Astrocyte (in vitro differentiated cells and primary cell): Measurements from ENCODE around the gene SPOCK3. TPM values are rescaled to one million over a fixed set of nuclear protein-coding genes. Genes with fewer than 3 reads are reported as not detected.
"Not testable (repeated sequence)": the region's sequence is repeated elsewhere in the genome, so short reads cannot be mapped to it uniquely, and the experiment has no call there.

ENCODE experiments used
- DNase-seq: peaks from one replicate; pipeline ENCODE4 v3.0.0-alpha.2; 2010; ENCODE audit warnings: low read depth
- FAIRE-seq: peaks from 2 replicates; lab custom pipeline; 2011; peaks lifted over from hg19 to GRCh38; lab: Jason Lieb, UNC
- H2AFZ ChIP-seq: 2 replicates; pipeline ENCODE4 v1.6.0; 2012; ENCODE audit warnings: low read depth, low read length, inconsistent platforms
- H3K27ac ChIP-seq: 2 replicates; pipeline ENCODE4 v1.5.1; 2011; ENCODE audit warnings: low read depth, low read length, inconsistent platforms
- H3K27me3 ChIP-seq: 2 replicates; pipeline ENCODE4 v1.6.0; 2011; ENCODE audit warnings: low read length, inconsistent platforms; ENCODE audit not compliant: insufficient read depth
- H3K36me3 ChIP-seq: 2 replicates; pipeline ENCODE4 v1.5.1; 2011; ENCODE audit warnings: low read length, inconsistent platforms; ENCODE audit not compliant: insufficient read depth
- H3K4me1 ChIP-seq: 2 replicates; pipeline ENCODE4 v1.5.1; 2011; ENCODE audit warnings: low read length, inconsistent platforms; ENCODE audit not compliant: insufficient read depth
- H3K4me2 ChIP-seq: 2 replicates; pipeline ENCODE4 v1.6.0; 2012; ENCODE audit warnings: low read length, inconsistent platforms
- H3K4me3 ChIP-seq: 2 replicates; pipeline ENCODE4 v1.5.1; 2011; ENCODE audit warnings: low read depth, mild to moderate bottlenecking, low read length, inconsistent platforms; ENCODE audit not compliant: insufficient read depth
- H3K79me2 ChIP-seq: 2 replicates; pipeline ENCODE4 v1.6.0; 2012; ENCODE audit warnings: mild to moderate bottlenecking, low read length, inconsistent platforms; ENCODE audit not compliant: insufficient read depth
- H3K9ac ChIP-seq: 2 replicates; pipeline ENCODE4 v1.6.0; 2012; ENCODE audit warnings: mild to moderate bottlenecking, low read length, inconsistent platforms
- H3K9me3 ChIP-seq: 2 replicates; pipeline ENCODE4 v1.5.1; 2012; ENCODE audit warnings: low read depth, mild to moderate bottlenecking, low read length, inconsistent platforms; ENCODE audit not compliant: insufficient read depth
- H4K20me1 ChIP-seq: 2 replicates; pipeline ENCODE4 v1.6.0; 2012; ENCODE audit warnings: low read length, inconsistent platforms; ENCODE audit not compliant: insufficient read depth
- H3K27ac Mint-ChIP-seq: one replicate; pipeline ENCODE4 v1.8.0; 2021; ENCODE audit warnings: mild to moderate bottlenecking, mixed read lengths; ENCODE audit not compliant: unreplicated experiment
- H3K27me3 Mint-ChIP-seq: one replicate; pipeline ENCODE4 v1.8.0; 2021; ENCODE audit warnings: low read depth, mixed read lengths; ENCODE audit not compliant: unreplicated experiment
- H3K36me3 Mint-ChIP-seq: one replicate; pipeline ENCODE4 v1.8.0; 2021; ENCODE audit warnings: low read depth, mixed read lengths; ENCODE audit not compliant: unreplicated experiment
- H3K4me1 Mint-ChIP-seq: one replicate; pipeline ENCODE4 v1.8.0; 2021; ENCODE audit warnings: low read depth, mixed read lengths; ENCODE audit not compliant: unreplicated experiment
- H3K4me3 Mint-ChIP-seq: one replicate; pipeline ENCODE4 v1.8.0; 2021; ENCODE audit warnings: mild to moderate bottlenecking, moderate library complexity, mixed read lengths; ENCODE audit not compliant: unreplicated experiment
- H3K9me3 Mint-ChIP-seq: one replicate; pipeline ENCODE4 v1.8.0; 2021; ENCODE audit warnings: mild to moderate bottlenecking, mixed read lengths; ENCODE audit not compliant: unreplicated experiment
- CTCF ChIP-seq: IDR thresholded peaks from 2 replicates; pipeline ENCODE4 v1.5.1; 2011; ENCODE audit warnings: low read depth, mild to moderate bottlenecking, inconsistent platforms, low read length, moderate library complexity; ENCODE audit not compliant: insufficient read depth
- EZH2 ChIP-seq: IDR thresholded peaks from 2 replicates; pipeline ENCODE4 v1.6.1; 2012; ENCODE audit warnings: mild to moderate bottlenecking, low read length, inconsistent platforms; ENCODE audit not compliant: insufficient read depth
- total RNA-seq: library from RNA; stranded (reverse); gene quantifications from 2 replicates; pipeline ENCODE4 v1.2.1, GENCODE V29; 2021

The SPOCK3 gene
- total RNA-seq, 1 donor from 2014 or later = 0.59 TPM

GRCh38 chr4:166763018-166763417, 471.3 kb downstream of the SPOCK3 start:
- no peaks in the 10 kb centered on the region for H3K36me3 ChIP-seq
- no peak for FAIRE-seq
- H3K27me3 Mint-ChIP-seq = peaks cover 3% of the 10 kb centered on the region
- H3K27me3 ChIP-seq = no peaks in the 10 kb centered on the region
- no peaks in the 10 kb centered on the region for H3K36me3 Mint-ChIP-seq
- no peak overlapping the region for H3K27ac Mint-ChIP-seq
- H3K27ac ChIP-seq = no peak overlapping the region
- H3K4me1 ChIP-seq = no peaks in the 10 kb centered on the region
- H2AFZ ChIP-seq = no peak overlapping the region
- no peaks in the 10 kb centered on the region for H3K4me1 Mint-ChIP-seq
- DNase-seq = no peak
- H3K4me3 Mint-ChIP-seq = no peak overlapping the region
- H3K9me3 ChIP-seq = no peaks in the 10 kb centered on the region
- TF ChIP-seq EZH2 (no peak), CTCF (no peak)
- no peak overlapping the region for H3K4me3 ChIP-seq
- H3K9ac ChIP-seq = no peak overlapping the region
- no peak overlapping the region for H3K4me2 ChIP-seq
- H4K20me1 ChIP-seq = no peaks in the 10 kb centered on the region
- no peaks in the 10 kb centered on the region for H3K79me2 ChIP-seq
- no peaks in the 10 kb centered on the region for H3K9me3 Mint-ChIP-seq

DNA sequence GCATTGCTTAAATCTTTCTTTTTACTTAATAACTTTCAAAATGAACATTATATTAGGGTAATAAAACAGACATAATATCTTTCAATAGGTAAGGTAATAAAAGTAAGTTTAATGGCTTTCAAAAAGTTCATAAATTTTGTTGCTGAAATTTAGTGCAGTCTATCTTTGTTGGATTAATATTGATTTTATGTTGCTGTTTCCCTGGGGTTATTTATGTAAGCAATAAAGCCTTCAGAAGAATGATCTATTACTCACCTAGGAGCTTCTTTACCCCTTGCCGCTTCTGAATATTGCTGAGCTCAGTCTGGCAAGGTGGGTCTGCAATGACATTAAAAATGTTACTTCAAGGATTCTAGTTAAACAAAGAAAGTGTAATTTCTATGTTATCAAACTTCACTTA, 492.6 kb downstream of the SPOCK3 start:
- Histone ChIP-seq H3K4me2 (no peak overlapping the region), H3K4me1 (no peaks in the 10 kb centered on the region), H3K9ac (no peak overlapping the region), H2AFZ (no peak overlapping the region), H3K9me3 (no peaks in the 10 kb centered on the region), H3K27me3 (no peaks in the 10 kb centered on the region), H3K4me3 (no peak overlapping the region), H3K36me3 (no peaks in the 10 kb centered on the region), H3K79me2 (no peaks in the 10 kb centered on the region), H3K27ac (no peak overlapping the region), H4K20me1 (no peaks in the 10 kb centered on the region)
- Mint-ChIP-seq H3K9me3 (peaks cover 2% of the 10 kb centered on the region), H3K27me3 (no peaks in the 10 kb centered on the region), H3K27ac (no peak overlapping the region), H3K4me3 (no peak overlapping the region), H3K4me1 (no peaks in the 10 kb centered on the region), H3K36me3 (no peaks in the 10 kb centered on the region)
- FAIRE-seq (no peak), DNase-seq (no peak)
- TF ChIP-seq CTCF (no peak), EZH2 (no peak)

- not testable (repeated sequence) for H2AFZ ChIP-seq, H3K4me1 ChIP-seq, H4K20me1 ChIP-seq, H3K36me3 Mint-ChIP-seq, H3K79me2 ChIP-seq, H3K27me3 Mint-ChIP-seq, DNase-seq, H3K4me1 Mint-ChIP-seq, H3K9ac ChIP-seq, H3K27me3 ChIP-seq, H3K27ac Mint-ChIP-seq, H3K27ac ChIP-seq, H3K4me3 ChIP-seq, H3K9me3 ChIP-seq, FAIRE-seq, H3K36me3 ChIP-seq, H3K4me2 ChIP-seq, H3K4me3 Mint-ChIP-seq, H3K9me3 Mint-ChIP-seq
Measured at GRCh38 chr4:166739215-166739614, 495.1 kb downstream of the SPOCK3 start.
